ENCODE results near the gene PARN.
"Not testable (repeated sequence)": the region's sequence is repeated elsewhere in the genome, so short reads cannot be mapped to it uniquely, and the experiment has no call there.

DNA sequence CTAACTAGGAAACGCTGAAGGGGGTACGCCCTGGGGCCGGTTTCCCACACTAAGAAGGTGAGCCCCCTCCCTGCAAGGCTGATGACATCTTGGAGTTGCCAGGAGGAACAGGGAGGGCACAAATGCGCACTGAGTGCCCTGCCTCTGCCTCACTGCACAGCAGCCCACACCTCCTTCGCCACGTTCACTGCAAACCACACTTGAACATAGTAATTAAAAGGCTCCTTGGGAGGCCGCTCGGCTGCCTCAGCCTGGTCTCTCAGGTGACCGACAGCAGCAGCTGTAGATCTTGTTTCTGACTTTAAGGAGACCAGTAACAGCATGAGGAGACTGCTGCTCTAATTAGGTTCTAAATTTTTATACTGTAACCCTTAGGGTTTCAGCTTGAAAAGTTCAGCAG, 188.5 kb downstream of the PARN start:
- not testable (repeated sequence) for TF ChIP-seq POLR2A (IDR thresholded peaks at IDR 0.05; ENCODE audit: low read depth, low read length); TAF1 (IDR thresholded peaks at IDR 0.05; ENCODE audit: borderline replicate concordance, low read depth, low read length); POLR2AphosphoS5 (IDR thresholded peaks at IDR 0.05; ENCODE audit: low read depth, low read length)
